CD14-positive monocyte (primary cell): Measurements from ENCODE around the gene SLC37A2. TPM values are rescaled to one million over a fixed set of nuclear protein-coding genes. Genes with fewer than 3 reads are reported as not detected.

ENCODE experiments used
- DNase-seq, 3 donors: peaks; one replicate each; pipeline ENCODE4 v3.0.0-alpha.2; 2011 to 2022
- H2AFZ ChIP-seq: 2 replicates; pipeline ENCODE4 v1.6.0; 2012; ENCODE audit warnings: mild to moderate bottlenecking, low read depth, low read length, inconsistent platforms; ENCODE audit not compliant: insufficient read depth, poor library complexity, severe bottlenecking
- H3K27ac ChIP-seq, 2 donors: 1 replicate in 1 of 2; 2 replicates in 1 of 2; pipeline ENCODE4 v1.5.1; 2012 to 2013; ENCODE audit warnings: low read length in 2 of 2, control low read depth in 1 of 2, inconsistent platforms in 1 of 2, low read depth in 1 of 2, mild to moderate bottlenecking in 1 of 2
- H3K27me3 ChIP-seq, 2 donors: one replicate each; pipeline versions ENCODE4 v1.6.0 to v1.6.1; 2011 to 2013; ENCODE audit warnings: low read length in 2 of 2; ENCODE audit not compliant: control insufficient read depth in 2 of 2, insufficient read depth in 2 of 2
- H3K36me3 ChIP-seq, 2 donors: replicated peaks in 1 of 2; 1 replicate in 1 of 2; 2 replicates in 1 of 2; pipeline versions ENCODE4 v1.5.1 to v1.6.1; 2012 to 2013; ENCODE audit warnings: low read length in 2 of 2, control low read depth in 1 of 2, inconsistent platforms in 1 of 2, mild to moderate bottlenecking in 1 of 2; ENCODE audit not compliant: insufficient read depth in 2 of 2, control insufficient read depth in 1 of 2
- H3K4me1 ChIP-seq, 2 donors: 1 replicate in 1 of 2; 2 replicates in 1 of 2; pipeline versions ENCODE4 v1.5.1 to v1.6.1; 2012 to 2013; ENCODE audit warnings: low read length in 2 of 2, control low read depth in 1 of 2, inconsistent platforms in 1 of 2, mild to moderate bottlenecking in 1 of 2, moderate library complexity in 1 of 2; ENCODE audit not compliant: insufficient read depth in 2 of 2, control insufficient read depth in 1 of 2
- H3K4me2 ChIP-seq: replicated peaks from 2 replicates; pipeline ENCODE3; 2012; ENCODE audit warnings: low read length, moderate library complexity, mild to moderate bottlenecking; ENCODE audit not compliant: poor library complexity, severe bottlenecking; ENCODE audit errors: extremely low read depth
- H3K4me3 ChIP-seq, 3 experiments: fragments of 200-600 bp in 1 of 3; sonication (generic) in 1 of 3; replicated peaks in 1 of 3; 1 replicate in 2 of 3; 2 replicates in 1 of 3; pipeline ENCODE4 v1.5.1; 2011 to 2013; ENCODE audit warnings: low read length in 3 of 3, mild to moderate bottlenecking in 3 of 3, control low read depth in 2 of 3, low read depth in 2 of 3, inconsistent platforms in 1 of 3, moderate library complexity in 1 of 3
- H3K79me2 ChIP-seq: 2 replicates; pipeline ENCODE4 v1.6.0; 2012; ENCODE audit warnings: mild to moderate bottlenecking, control low read depth, inconsistent platforms, low read length, moderate library complexity; ENCODE audit not compliant: insufficient read depth
- H3K9ac ChIP-seq: 2 replicates; pipeline ENCODE4 v1.6.0; 2017; ENCODE audit warnings: low read length, mild to moderate bottlenecking; ENCODE audit not compliant: insufficient read depth, poor library complexity, severe bottlenecking
- H3K9me3 ChIP-seq, 2 donors: replicated peaks in 1 of 2; 1 replicate in 1 of 2; 2 replicates in 1 of 2; pipeline versions ENCODE4 v1.5.1 to v1.6.1; 2012 to 2013; ENCODE audit warnings: low read length in 2 of 2, control low read depth in 1 of 2; ENCODE audit not compliant: control insufficient read depth in 1 of 2, insufficient read depth in 1 of 2
- H4K20me1 ChIP-seq: 2 replicates; pipeline ENCODE4 v1.6.0; 2012; ENCODE audit warnings: mild to moderate bottlenecking, low read length, control low read depth, moderate library complexity; ENCODE audit not compliant: insufficient read depth
- H3K27ac Mint-ChIP-seq, 7 donors: one replicate each; pipeline ENCODE4 v1.8.0; 2020; ENCODE audit warnings: mild to moderate bottlenecking in 7 of 7, mixed read lengths in 7 of 7, moderate library complexity in 6 of 7, inconsistent platforms in 2 of 7
- H3K27me3 Mint-ChIP-seq, 3 donors: one replicate each; pipeline ENCODE4 v1.8.0; 2021 to 2022; ENCODE audit warnings: low read depth in 3 of 3, mild to moderate bottlenecking in 3 of 3, mixed read lengths in 3 of 3, moderate library complexity in 3 of 3, inconsistent platforms in 1 of 3
- H3K36me3 Mint-ChIP-seq, 2 donors: one replicate each; pipeline ENCODE4 v1.8.0; 2020; ENCODE audit warnings: mixed read lengths in 2 of 2, inconsistent platforms in 1 of 2, mild to moderate bottlenecking in 1 of 2
- H3K4me1 Mint-ChIP-seq: one replicate; pipeline ENCODE4 v1.8.0; 2020; ENCODE audit warnings: mild to moderate bottlenecking, mixed read lengths
- H3K4me3 Mint-ChIP-seq, 2 donors: one replicate each; pipeline ENCODE4 v1.8.0; 2020; ENCODE audit warnings: mild to moderate bottlenecking in 2 of 2, mixed read lengths in 2 of 2, moderate library complexity in 1 of 2
- H3K9me3 Mint-ChIP-seq, 7 donors: one replicate each; pipeline ENCODE4 v1.8.0; 2020 to 2022; ENCODE audit warnings: mixed read lengths in 7 of 7, mild to moderate bottlenecking in 6 of 7, moderate library complexity in 6 of 7, inconsistent platforms in 2 of 7
- CTCF ChIP-seq: fragments of 200-600 bp; IDR thresholded peaks from one replicate; pipeline ENCODE4 v1.8.0; 2022; ENCODE audit warnings: antibody characterized with exemption, mild to moderate bottlenecking
- WGBS: methylation state at CpG from one replicate; pipeline ENCODE4 v1.1.5; 2013; ENCODE audit warnings: missing lambda C conversion rate; ENCODE audit not compliant: insufficient coverage; 5-methylcytosine and 5-hydroxymethylcytosine counted together
- intact Hi-C, 2 donors: fragments of 100-400 bp; cut with micrococcal nuclease; formaldehyde crosslinking; loops; one replicate each; pipeline versions ENCODE4 v1.15.0 to v1.15.1; 2023
- polyA plus RNA-seq, 3 donors: library from polyadenylated mRNA; depleted of rRNA in 1 of 3; unstranded in 2 of 3; stranded (reverse) in 1 of 3; fragments of 300-500 nt in 2 of 3; fragments of >200 nt in 1 of 3; fragmentation: Illumina TruSeq in 2 of 3; gene quantifications; 1 replicate in 2 of 3; 2 replicates in 1 of 3; pipeline ENCODE4 v1.2.3, GENCODE V29; 2012 to 2021

The SLC37A2 gene
- polyA plus RNA-seq, 3 donors: 70.8 to 81.5 (median 78.9) TPM

- peak overlapping the region in 1 of 2 donors; percentile 34 for H3K27ac ChIP-seq
- no peak for TF ChIP-seq CTCF
- intact Hi-C loops: no loop called here
- no peak overlapping the region for H3K4me3 Mint-ChIP-seq
- peaks cover 84 to 93% of the 10 kb centered on the region in 2 donors for H3K36me3 Mint-ChIP-seq
- H3K9me3 ChIP-seq: no peaks in the 10 kb centered on the region
- no peak overlapping the region for H2AFZ ChIP-seq
- peaks cover 44 to 54% of the 10 kb centered on the region in 2 donors for H3K4me1 ChIP-seq
- H3K4me3 ChIP-seq: no peak overlapping the region
- H4K20me1 ChIP-seq: no peaks in the 10 kb centered on the region
- 72% methylated on average over 7 of the region's 14 CpGs for WGBS
- H3K36me3 ChIP-seq: peaks cover 59 to 83% of the 10 kb centered on the region in 2 donors
- no peak overlapping the region for H3K9ac ChIP-seq
- H3K4me2 ChIP-seq: no peak overlapping the region
- peak overlapping the region in 5 of 7 donors; percentile 3 to 82 (median 77) for H3K27ac Mint-ChIP-seq
- H3K79me2 ChIP-seq: peaks cover 7% of the 10 kb centered on the region
- no peaks in the 10 kb centered on the region for H3K27me3 ChIP-seq
- peaks cover 0 to 8% (median 5%) of the 10 kb centered on the region in 3 donors for H3K27me3 Mint-ChIP-seq
- H3K9me3 Mint-ChIP-seq: peaks cover 0 to 2% (median 0%) of the 10 kb centered on the region in 7 donors
- peaks cover 53% of the 10 kb centered on the region for H3K4me1 Mint-ChIP-seq
- DNase-seq: no peak
These were observed 15.5 kb downstream of the SLC37A2 start for GRCh38 chr11:125078516-125079140.

GRCh38 chr11:125079151-125079877 lies 16.2 kb downstream of the SLC37A2 start:
- peak overlapping the region; percentile 8 to 34 for H3K27ac ChIP-seq
- H3K4me1 ChIP-seq: peaks cover 38 to 47% of the 10 kb centered on the region in 2 donors
- H3K27ac Mint-ChIP-seq: peak overlapping the region; percentile 8 to 82 (median 75)
- peaks cover 0 to 8% (median 5%) of the 10 kb centered on the region in 3 donors for H3K27me3 Mint-ChIP-seq
- no peak for TF ChIP-seq CTCF
- peaks cover 46% of the 10 kb centered on the region for H3K4me1 Mint-ChIP-seq
- H3K4me3 ChIP-seq: no peak overlapping the region
- H3K9ac ChIP-seq: no peak overlapping the region
- H3K27me3 ChIP-seq: no peaks in the 10 kb centered on the region
- no peak overlapping the region for H3K4me2 ChIP-seq
- no peak overlapping the region for H3K4me3 Mint-ChIP-seq
- no peaks in the 10 kb centered on the region for H4K20me1 ChIP-seq
- H2AFZ ChIP-seq: no peak overlapping the region
- H3K36me3 ChIP-seq: peaks cover 66 to 83% of the 10 kb centered on the region in 2 donors
- H3K9me3 ChIP-seq: no peaks in the 10 kb centered on the region
- H3K9me3 Mint-ChIP-seq: peaks cover 0 to 2% (median 0%) of the 10 kb centered on the region in 7 donors
- H3K79me2 ChIP-seq: peaks cover under 1% of the 10 kb centered on the region
- peaks cover 84 to 93% of the 10 kb centered on the region in 2 donors for H3K36me3 Mint-ChIP-seq
- intact Hi-C loops: no loop called here
- peak; percentile 24 to 56 (median 48) for DNase-seq
- WGBS: 72% methylated on average over 11 of the region's 18 CpGs
